Measurements from ENCODE around the gene THOP1.

The THOP1 gene

GRCh38 chr19:2783781-2784145 lies 1.5 kb upstream of the THOP1 start:
- peak overlapping the region; percentile 39 for H3K4me3 ChIP-seq (ENCODE audit: low read depth, low read length)
- TF ChIP-seq MAX (IDR thresholded peaks at IDR 0.05; ENCODE audit: low read depth, low read length) (no peak), CTCF (IDR thresholded peaks at IDR 0.05; ENCODE audit: low read depth, low read length) (no peak), POLR2A (IDR thresholded peaks at IDR 0.05; ENCODE audit: extremely low read depth, insufficient read length) (no peak), MYC (IDR thresholded peaks at IDR 0.05; ENCODE audit: low read depth, low read length) (no peak)
- DNase-seq (ENCODE audit: low read depth): no peak

- H3K4me3 ChIP-seq (ENCODE audit: low read depth, low read length): peak overlapping the region; percentile 21
- TF ChIP-seq MYC (IDR thresholded peaks at IDR 0.05; ENCODE audit: low read depth, low read length): no peak
- DNase-seq (ENCODE audit: low read depth): no peak
Observed at GRCh38 chr19:2787115-2787514, 1.8 kb downstream of the THOP1 start.

- no peak for DNase-seq (ENCODE audit: low read depth)
- H3K4me3 ChIP-seq (ENCODE audit: low read depth, low read length): no peak overlapping the region
- TF ChIP-seq MAX (IDR thresholded peaks at IDR 0.05; ENCODE audit: low read depth, low read length) (no peak), POLR2A (IDR thresholded peaks at IDR 0.05; ENCODE audit: extremely low read depth, insufficient read length) (no peak), MYC (IDR thresholded peaks at IDR 0.05; ENCODE audit: low read depth, low read length) (no peak), CTCF (IDR thresholded peaks at IDR 0.05; ENCODE audit: low read depth, low read length) (no peak)
Observed at GRCh38 chr19:2788237-2788636, 2.9 kb downstream of the THOP1 start.

GRCh38 chr19:2790194-2790556 lies 4.9 kb downstream of the THOP1 start:
- H3K4me3 ChIP-seq (ENCODE audit: low read depth, low read length): no peak overlapping the region
- TF ChIP-seq POLR2A (IDR thresholded peaks at IDR 0.05; ENCODE audit: extremely low read depth, insufficient read length): no peak
- no peak for TF ChIP-seq MYC (IDR thresholded peaks at IDR 0.05; ENCODE audit: low read depth, low read length)
- TF ChIP-seq MAX (IDR thresholded peaks at IDR 0.05; ENCODE audit: low read depth, low read length): no peak
- no peak for TF ChIP-seq CTCF (IDR thresholded peaks at IDR 0.05; ENCODE audit: low read depth, low read length)
- DNase-seq (ENCODE audit: low read depth): no peak

- no peak for DNase-seq (ENCODE audit: low read depth)
- TF ChIP-seq MAX (IDR thresholded peaks at IDR 0.05; ENCODE audit: low read depth, low read length) (no peak), MYC (IDR thresholded peaks at IDR 0.05; ENCODE audit: low read depth, low read length) (no peak), POLR2A (IDR thresholded peaks at IDR 0.05; ENCODE audit: extremely low read depth, insufficient read length) (no peak), CTCF (IDR thresholded peaks at IDR 0.05; ENCODE audit: low read depth, low read length) (no peak)
- no peak overlapping the region for H3K4me3 ChIP-seq (ENCODE audit: low read depth, low read length)
Observed at GRCh38 chr19:2790557-2791271, 5.4 kb downstream of the THOP1 start.

- no peak for DNase-seq (ENCODE audit: low read depth)
- TF ChIP-seq MYC (IDR thresholded peaks at IDR 0.05; ENCODE audit: low read depth, low read length): no peak
- no peak for TF ChIP-seq POLR2A (IDR thresholded peaks at IDR 0.05; ENCODE audit: extremely low read depth, insufficient read length)
- TF ChIP-seq MAX (IDR thresholded peaks at IDR 0.05; ENCODE audit: low read depth, low read length): no peak
- TF ChIP-seq CTCF (IDR thresholded peaks at IDR 0.05; ENCODE audit: low read depth, low read length): no peak
- H3K4me3 ChIP-seq (ENCODE audit: low read depth, low read length): no peak overlapping the region
Observed at GRCh38 chr19:2791440-2791839, 6.1 kb downstream of the THOP1 start.

Data from NB4 (cell line).